Measurements from ENCODE around the gene RAB6B.

DNA sequence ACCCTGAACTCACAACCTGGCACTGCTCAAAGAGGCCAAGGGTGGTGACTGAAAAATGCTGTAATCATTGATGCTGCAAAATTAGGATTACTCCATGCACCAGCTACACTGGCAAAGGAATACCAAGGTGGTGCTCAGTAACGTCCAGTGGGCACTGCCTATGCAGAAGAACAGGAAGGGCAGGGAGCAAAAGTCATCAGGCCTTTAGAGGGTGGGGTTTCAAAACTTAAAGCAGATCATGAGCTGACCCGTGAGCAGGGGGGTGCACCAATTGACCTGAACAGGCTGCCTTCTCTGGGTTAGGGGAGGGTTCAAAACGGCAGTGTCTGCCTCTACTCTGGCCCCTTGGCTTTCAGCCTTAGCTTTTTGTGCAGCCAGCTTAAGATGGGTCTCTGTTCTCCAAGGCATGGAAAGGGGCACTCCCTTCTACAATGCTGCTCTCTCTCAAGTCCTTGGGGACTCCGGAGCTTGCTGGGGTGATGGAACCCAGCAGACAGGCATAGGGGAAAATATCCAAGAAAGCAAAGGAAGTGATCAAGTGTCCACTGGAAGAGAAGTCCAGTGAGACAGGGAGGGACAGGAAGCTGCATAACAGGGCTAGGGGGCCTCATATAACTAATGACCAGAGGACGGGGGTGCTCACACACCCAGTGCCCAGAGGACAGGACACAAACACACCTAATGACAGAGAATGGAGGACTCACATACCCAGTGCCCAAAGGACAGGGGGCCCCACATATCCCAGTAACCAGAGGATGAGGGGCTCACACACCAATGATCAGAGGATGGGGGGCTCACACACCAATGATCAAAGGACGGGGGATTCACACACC is 11.4 kb downstream of the RAB6B start:
- TF ChIP-seq RAD21 (IDR thresholded peaks at IDR 0.05 in 1 of 2, conservative IDR thresholded peaks at IDR 0.05 in 1 of 2; ENCODE audit: low read depth in 2 of 2, low read length in 2 of 2) (no peak), MAFK (IDR thresholded peaks at IDR 0.05; ENCODE audit: low read depth, low read length) (no peak), POLR2A (IDR thresholded peaks at IDR 0.05; ENCODE audit: control extremely low read depth in 1 of 2, low read depth in 2 of 2, low read length in 2 of 2) (no peak), EZH2 (IDR thresholded peaks at IDR 0.05; ENCODE audit: low read depth, low read length, severe bottlenecking) (no peak), PHF8 (conservative IDR thresholded peaks at IDR 0.05; ENCODE audit: low read depth, low read length) (no peak), BRCA1 (IDR thresholded peaks at IDR 0.05; ENCODE audit: low read depth, low read length) (no peak), KDM5A (IDR thresholded peaks at IDR 0.05; ENCODE audit: low read length) (no peak), HDAC2 (IDR thresholded peaks at IDR 0.05; ENCODE audit: borderline replicate concordance in 1 of 2, low read depth in 2 of 2, low read length in 2 of 2) (no peak), RFX5 (IDR thresholded peaks at IDR 0.05; ENCODE audit: borderline replicate concordance, low read depth, low read length) (no peak), EP300 (IDR thresholded peaks at IDR 0.05; ENCODE audit: borderline replicate concordance in 1 of 2, low read depth in 2 of 2, low read length in 2 of 2) (no peak), JUN (IDR thresholded peaks at IDR 0.05; ENCODE audit: low read depth, low read length) (no peak)
- TF ChIP-seq, protein P1, sequence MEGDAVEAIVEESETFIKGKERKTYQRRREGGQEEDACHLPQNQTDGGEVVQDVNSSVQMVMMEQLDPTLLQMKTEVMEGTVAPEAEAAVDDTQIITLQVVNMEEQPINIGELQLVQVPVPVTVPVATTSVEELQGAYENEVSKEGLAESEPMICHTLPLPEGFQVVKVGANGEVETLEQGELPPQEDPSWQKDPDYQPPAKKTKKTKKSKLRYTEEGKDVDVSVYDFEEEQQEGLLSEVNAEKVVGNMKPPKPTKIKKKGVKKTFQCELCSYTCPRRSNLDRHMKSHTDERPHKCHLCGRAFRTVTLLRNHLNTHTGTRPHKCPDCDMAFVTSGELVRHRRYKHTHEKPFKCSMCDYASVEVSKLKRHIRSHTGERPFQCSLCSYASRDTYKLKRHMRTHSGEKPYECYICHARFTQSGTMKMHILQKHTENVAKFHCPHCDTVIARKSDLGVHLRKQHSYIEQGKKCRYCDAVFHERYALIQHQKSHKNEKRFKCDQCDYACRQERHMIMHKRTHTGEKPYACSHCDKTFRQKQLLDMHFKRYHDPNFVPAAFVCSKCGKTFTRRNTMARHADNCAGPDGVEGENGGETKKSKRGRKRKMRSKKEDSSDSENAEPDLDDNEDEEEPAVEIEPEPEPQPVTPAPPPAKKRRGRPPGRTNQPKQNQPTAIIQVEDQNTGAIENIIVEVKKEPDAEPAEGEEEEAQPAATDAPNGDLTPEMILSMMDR (IDR thresholded peaks at IDR 0.05; ENCODE audit: control extremely low read depth in 1 of 3, insufficient read depth in 1 of 3, low read depth in 1 of 3, low read length in 3 of 3): no peak
- TF ChIP-seq, protein P2, sequence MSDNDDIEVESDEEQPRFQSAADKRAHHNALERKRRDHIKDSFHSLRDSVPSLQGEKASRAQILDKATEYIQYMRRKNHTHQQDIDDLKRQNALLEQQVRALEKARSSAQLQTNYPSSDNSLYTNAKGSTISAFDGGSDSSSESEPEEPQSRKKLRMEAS (IDR thresholded peaks at IDR 0.05): no peak

Measured in H1 (cell line).